Urothelium cell line (cell line): ENCODE data around the gene SYNGR2.
A peak's percentile ranks its signal among the peaks of the same experiment; 100 is the strongest.

Source experiments
- DNase-seq: peaks from one replicate; pipeline ENCODE4 v3.0.0; 2011; ENCODE audit warnings: low spot score, mixed read lengths
- FAIRE-seq: peaks from 2 replicates; lab custom pipeline; 2011; peaks lifted over from hg19 to GRCh38; lab: Jason Lieb, UNC

SYNGR2 gene

GRCh38 chr17:78142119-78142861, 26.1 kb upstream of the SYNGR2 start:
- FAIRE-seq: peak; percentile 86
- peak; percentile 93 for DNase-seq

GRCh38 chr17:78143214-78144146, 24.9 kb upstream of the SYNGR2 start:
- no peak for FAIRE-seq
- no peak for DNase-seq

GRCh38 chr17:78144147-78144719, 24.1 kb upstream of the SYNGR2 start:
- FAIRE-seq: no peak
- peak; percentile 83 for DNase-seq

GRCh38 chr17:78144736-78145641, 23.4 kb upstream of the SYNGR2 start:
- FAIRE-seq: no peak
- DNase-seq: no peak

GRCh38 chr17:78146471-78146869, 21.9 kb upstream of the SYNGR2 start:
- DNase-seq (no peak), FAIRE-seq (no peak)

GRCh38 chr17:78146881-78147280, 21.5 kb upstream of the SYNGR2 start:
- DNase-seq: no peak
- FAIRE-seq: no peak

GRCh38 chr17:78147315-78147998, 20.9 kb upstream of the SYNGR2 start:
- FAIRE-seq: no peak
- DNase-seq: no peak

GRCh38 chr17:78148286-78149016, 19.9 kb upstream of the SYNGR2 start:
- DNase-seq (no peak), FAIRE-seq (no peak)

- no peak for DNase-seq
- no peak for FAIRE-seq
These were observed 16.8 kb upstream of the SYNGR2 start for GRCh38 chr17:78151514-78152008.

GRCh38 chr17:78154903-78155811, 13.2 kb upstream of the SYNGR2 start:
- DNase-seq (no peak), FAIRE-seq (no peak)

GRCh38 chr17:78159575-78160158, 8.7 kb upstream of the SYNGR2 start:
- no peak for FAIRE-seq
- no peak for DNase-seq

GRCh38 chr17:78163881-78164747, 4.3 kb upstream of the SYNGR2 start:
- DNase-seq: no peak
- FAIRE-seq: peak; percentile 80

GRCh38 chr17:78164748-78165607, 3.4 kb upstream of the SYNGR2 start:
- DNase-seq (no peak), FAIRE-seq (no peak)

- FAIRE-seq: no peak
- DNase-seq: no peak
These were observed 2.0 kb upstream of the SYNGR2 start for GRCh38 chr17:78166416-78166815.

GRCh38 chr17:78168903-78169793, 767 bp downstream of the SYNGR2 start:
- FAIRE-seq (no peak), DNase-seq (peak; percentile 83)
